CD4-positive, alpha-beta T cell treated with Interleukin-21 for 1 hour (primary cell): ENCODE results near the gene WSB1.

Source experiments
- DNase-seq: peaks from one replicate; pipeline ENCODE4 v3.0.0-alpha.2; 2020

WSB1 gene

GRCh38 chr17:27362909-27363308 is 69.0 kb downstream of the WSB1 start:
- DNase-seq: no peak

GRCh38 chr17:27363326-27363725 is 69.4 kb downstream of the WSB1 start:
- DNase-seq: no peak
